SU-DHL-6 (cell line): ENCODE data around the gene PACS1.
"Not testable (repeated sequence)": the region's sequence is repeated elsewhere in the genome, so short reads cannot be mapped to it uniquely, and the experiment has no call there.

Experiments
- H2AFZ ChIP-seq: fragments of 200-600 bp; sonication (generic); 2 replicates; pipeline ENCODE4 v1.6.1; 2014; ENCODE audit warnings: low read depth, mild to moderate bottlenecking, moderate library complexity, mixed read lengths, antibody characterized with exemption, low read length; ENCODE audit not compliant: severe bottlenecking
- H3F3A ChIP-seq: fragments of 200-600 bp; shearing (Covaris generic); 2 replicates; pipeline ENCODE4 v1.6.0; 2016; ENCODE audit warnings: antibody characterized with exemption, mild to moderate bottlenecking; ENCODE audit not compliant: insufficient read depth
- H3K27ac ChIP-seq: fragments of 200-600 bp; sonication (generic); 2 replicates; pipeline ENCODE4 v1.5.1; 2016; ENCODE audit warnings: low read depth, mild to moderate bottlenecking, low read length, moderate library complexity, mixed read lengths
- H3K27me3 ChIP-seq: fragments of 200-600 bp; sonication (generic), shearing (Covaris generic); 2 replicates; pipeline ENCODE4 v1.6.0; 2014; ENCODE audit warnings: mild to moderate bottlenecking, low read length
- H3K36me3 ChIP-seq: fragments of 200-600 bp; sonication (generic); 2 replicates; pipeline ENCODE4 v1.6.1; 2014; ENCODE audit warnings: mild to moderate bottlenecking, low read length, mixed read lengths
- H3K4me2 ChIP-seq: fragments of 300-600, 200-600 bp; shearing (Covaris generic), sonication (generic); 2 replicates; pipeline ENCODE4 v1.6.0; 2014; ENCODE audit warnings: low read length, low read depth, mild to moderate bottlenecking; ENCODE audit not compliant: poor library complexity, severe bottlenecking
- H3K4me3 ChIP-seq: fragments of 200-600 bp; sonication (generic); 2 replicates; pipeline ENCODE4 v1.5.1; 2014; ENCODE audit warnings: antibody characterized with exemption, low read length, mild to moderate bottlenecking, mixed read lengths; ENCODE audit not compliant: insufficient read depth, poor library complexity, severe bottlenecking
- H3K79me2 ChIP-seq: fragments of 200-600 bp; sonication (generic); 2 replicates; pipeline ENCODE4 v1.6.1; 2014; ENCODE audit warnings: mild to moderate bottlenecking, low read length, moderate library complexity; ENCODE audit not compliant: insufficient read depth
- H3K9ac ChIP-seq: fragments of 200-600 bp; sonication (generic); 2 replicates; pipeline ENCODE4 v1.7.0; 2014; ENCODE audit warnings: mild to moderate bottlenecking, low read length
- H3K9me2 ChIP-seq: fragments of 200-600 bp; sonication (generic); replicated peaks from 2 replicates; pipeline ENCODE4 v1.6.1; 2014; ENCODE audit warnings: low read length; ENCODE audit not compliant: insufficient read depth
- H3K9me3 ChIP-seq: fragments of 200-600 bp; sonication (generic); 2 replicates; pipeline ENCODE4 v1.6.1; 2014; ENCODE audit warnings: low read length, mixed read lengths; ENCODE audit not compliant: insufficient read depth
- H4K20me1 ChIP-seq: fragments of 200-600 bp; sonication (generic); 2 replicates; pipeline ENCODE4 v1.6.1; 2014; ENCODE audit warnings: low read depth, mild to moderate bottlenecking, antibody characterized with exemption, low read length, moderate library complexity, mixed read lengths
- CTCF ChIP-seq: fragments of 200-600 bp; sonication (generic); IDR thresholded peaks from one replicate; pipeline ENCODE4 v1.5.1; 2017; ENCODE audit warnings: antibody characterized with exemption, mild to moderate bottlenecking, low read length, moderate library complexity; ENCODE audit not compliant: insufficient read depth, poor library complexity, severe bottlenecking
- EZH2phosphoT487 ChIP-seq: fragments of 200-600 bp; sonication (generic), shearing (Covaris generic); conservative IDR thresholded peaks from 2 replicates; pipeline ENCODE4 v1.6.1; 2018; ENCODE audit warnings: mild to moderate bottlenecking, antibody characterized with exemption, low read length, moderate library complexity, mixed read lengths

Gene PACS1

DNA sequence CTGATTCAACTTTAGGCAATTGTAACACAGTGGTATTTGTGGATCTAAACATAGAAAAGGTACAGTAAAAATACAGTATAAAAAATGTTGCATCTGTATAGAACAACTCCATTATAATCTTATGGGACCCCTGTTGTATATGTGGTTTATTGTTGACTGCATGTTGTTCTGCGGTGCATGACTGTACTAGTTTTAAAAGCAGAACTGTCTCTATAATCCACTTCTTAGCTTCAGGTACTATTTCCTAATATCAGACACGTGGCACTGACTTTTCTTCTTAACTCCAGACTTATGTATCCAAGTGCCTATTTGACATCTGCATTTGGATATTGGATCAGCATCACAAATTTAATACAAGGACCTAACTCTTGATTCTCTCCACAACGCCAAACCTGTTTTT lies 41.1 kb downstream of the PACS1 start:
- H3K4me3 ChIP-seq = no peak overlapping the region
- H3K36me3 ChIP-seq = no peaks in the 10 kb centered on the region
- H4K20me1 ChIP-seq = no peaks in the 10 kb centered on the region
- no peak overlapping the region for H3K27ac ChIP-seq
- no peaks in the 10 kb centered on the region for H3K79me2 ChIP-seq
- no peaks in the 10 kb centered on the region for H3F3A ChIP-seq
- no peaks in the 10 kb centered on the region for H3K27me3 ChIP-seq
- no peak overlapping the region for H2AFZ ChIP-seq
- no peak overlapping the region for H3K4me2 ChIP-seq
- H3K9me2 ChIP-seq = no peaks in the 10 kb centered on the region
- H3K9me3 ChIP-seq = no peaks in the 10 kb centered on the region
- TF ChIP-seq CTCF (no peak), EZH2phosphoT487 (no peak)
- no peak overlapping the region for H3K9ac ChIP-seq

- no peak overlapping the region for H3K4me3 ChIP-seq
- H3K9ac ChIP-seq = no peak overlapping the region
- no peaks in the 10 kb centered on the region for H3K36me3 ChIP-seq
- H2AFZ ChIP-seq = no peak overlapping the region
- H3K27ac ChIP-seq = no peak overlapping the region
- no peaks in the 10 kb centered on the region for H3K9me2 ChIP-seq
- H3K27me3 ChIP-seq = no peaks in the 10 kb centered on the region
- no peaks in the 10 kb centered on the region for H3K9me3 ChIP-seq
- no peaks in the 10 kb centered on the region for H3K79me2 ChIP-seq
- no peaks in the 10 kb centered on the region for H4K20me1 ChIP-seq
- no peak overlapping the region for H3K4me2 ChIP-seq
- TF ChIP-seq CTCF (no peak), EZH2phosphoT487 (no peak)
- H3F3A ChIP-seq = no peaks in the 10 kb centered on the region
Observed at GRCh38 chr11:66112041-66112491, 42.0 kb downstream of the PACS1 start.

- no peaks in the 10 kb centered on the region for H3K36me3 ChIP-seq
- no peaks in the 10 kb centered on the region for H3K79me2 ChIP-seq
- H3K9ac ChIP-seq = no peak overlapping the region
- H3K4me2 ChIP-seq = no peak overlapping the region
- no peaks in the 10 kb centered on the region for H3K27me3 ChIP-seq
- H4K20me1 ChIP-seq = no peaks in the 10 kb centered on the region
- no peak overlapping the region for H3K27ac ChIP-seq
- H3K9me3 ChIP-seq = no peaks in the 10 kb centered on the region
- no peak overlapping the region for H3K4me3 ChIP-seq
- no peak for TF ChIP-seq EZH2phosphoT487
- TF ChIP-seq CTCF = no peak
- H3F3A ChIP-seq = no peaks in the 10 kb centered on the region
- no peak overlapping the region for H2AFZ ChIP-seq
- H3K9me2 ChIP-seq = no peaks in the 10 kb centered on the region
Observed at GRCh38 chr11:66112601-66113499, 42.8 kb downstream of the PACS1 start.

DNA sequence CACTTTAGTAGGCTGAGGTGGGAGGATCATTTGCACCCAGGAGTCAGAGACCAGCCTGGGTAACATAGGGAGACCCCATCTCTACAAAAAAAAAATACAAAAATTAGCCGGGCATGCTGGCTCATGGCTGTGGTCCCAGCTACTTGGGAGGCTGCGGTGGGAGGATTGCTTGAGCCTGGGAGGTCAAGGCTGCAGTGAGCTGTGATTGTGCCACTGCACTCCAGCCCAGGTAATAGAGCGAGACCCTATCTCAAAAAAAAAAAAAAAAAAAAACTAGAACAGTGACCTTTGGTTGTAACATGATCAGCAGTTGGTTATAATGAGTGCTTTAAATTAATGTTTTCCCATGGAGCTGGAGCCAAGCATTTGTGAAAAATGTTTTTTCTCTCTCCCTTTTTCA lies 44.9 kb downstream of the PACS1 start:
- H3K9me2 ChIP-seq, H2AFZ ChIP-seq, H3K9ac ChIP-seq, H3K27ac ChIP-seq, H3K27me3 ChIP-seq, H3F3A ChIP-seq, H3K36me3 ChIP-seq, H3K4me2 ChIP-seq, H3K4me3 ChIP-seq, H3K9me3 ChIP-seq, H4K20me1 ChIP-seq, H3K79me2 ChIP-seq: not testable (repeated sequence)
